GM12801 (cell line): ENCODE results near the gene FBXO48.

Experiments
- CTCF ChIP-seq: IDR thresholded peaks from one replicate; pipeline ENCODE4 v1.5.1; 2011; ENCODE audit warnings: control low read depth; ENCODE audit not compliant: insufficient read length; ENCODE audit errors: extremely low read depth

The FBXO48 gene

DNA sequence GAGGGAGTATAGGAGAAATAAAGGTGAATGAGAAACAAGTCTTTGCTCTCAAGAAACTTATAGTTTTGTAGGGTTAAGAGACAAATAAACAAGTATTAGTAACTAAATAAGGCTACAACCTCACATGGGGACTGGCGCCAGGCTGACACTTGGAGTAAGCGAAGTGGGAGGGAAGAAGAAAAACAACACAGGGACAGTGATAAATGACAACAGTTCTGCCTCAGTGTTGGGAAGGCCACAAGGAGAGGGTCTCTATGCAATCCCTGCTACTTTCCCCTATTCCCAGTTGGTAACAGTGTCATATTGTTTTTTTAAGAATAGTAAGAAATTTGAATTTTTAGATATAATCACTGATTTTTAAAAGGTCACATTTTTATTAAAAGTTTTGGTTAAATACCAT is 4.3 kb upstream of the FBXO48 start:
- TF ChIP-seq CTCF: no peak

DNA sequence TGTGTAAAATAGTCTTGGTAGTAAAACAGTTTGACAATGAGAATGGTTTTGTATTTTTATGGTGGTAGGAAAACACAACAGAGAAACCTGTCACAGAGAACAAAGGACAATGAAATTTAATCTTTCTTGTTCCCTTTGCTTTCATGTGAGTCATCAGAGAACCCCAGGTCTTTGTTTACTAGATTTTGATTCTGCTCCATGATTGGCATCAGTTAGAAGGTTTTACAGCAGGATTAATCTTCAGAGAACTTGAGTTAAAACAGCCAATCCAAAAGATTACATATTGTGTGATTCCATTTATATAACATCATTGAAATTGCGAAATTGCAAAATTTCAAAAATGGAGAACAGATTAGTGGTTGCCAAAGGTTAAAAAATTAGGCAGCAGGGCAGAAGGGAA is 2.8 kb upstream of the FBXO48 start:
- TF ChIP-seq CTCF: no peak

DNA sequence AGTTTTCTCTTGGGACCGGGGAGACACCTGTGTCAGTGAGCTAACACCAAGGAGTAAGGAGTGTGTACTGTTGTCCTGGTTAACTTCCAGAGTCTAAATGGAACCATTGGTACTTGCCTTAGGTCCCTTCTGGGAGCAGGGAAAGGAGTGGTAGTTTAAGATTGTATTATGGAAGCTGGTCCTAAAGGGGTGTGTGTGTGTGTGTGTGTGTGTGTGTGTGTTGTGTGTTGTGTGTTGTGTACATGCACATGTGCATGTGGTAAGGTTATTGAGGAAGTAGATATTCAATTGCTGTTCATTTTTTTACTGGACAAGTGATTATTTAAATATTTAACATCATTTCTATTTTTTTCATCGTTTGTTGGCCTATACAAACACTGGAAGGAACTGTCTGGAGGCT is 1.7 kb upstream of the FBXO48 start:
- TF ChIP-seq CTCF: no peak

GRCh38 chr2:68466778-68467076 is 367 bp downstream of the FBXO48 start:
- no peak for TF ChIP-seq CTCF

- TF ChIP-seq CTCF: no peak
These were observed 725 bp downstream of the FBXO48 start for GRCh38 chr2:68466361-68466777.

GRCh38 chr2:68465081-68465916 is 1.8 kb downstream of the FBXO48 start:
- TF ChIP-seq CTCF: no peak

- no peak for TF ChIP-seq CTCF
These were observed 2.4 kb downstream of the FBXO48 start for GRCh38 chr2:68464651-68465050.
